GM23338 (cell line): Measurements from ENCODE around the gene TFEB.

Experiments
- EZH2 ChIP-seq: fragments of 200-600 bp; sonication (generic); IDR thresholded peaks from one replicate; pipeline ENCODE4 v1.8.0; 2017; ENCODE audit warnings: antibody characterized with exemption, mild to moderate bottlenecking, low read depth; ENCODE audit not compliant: unreplicated experiment
- NANOG ChIP-seq: IDR thresholded peaks from 2 replicates; pipeline ENCODE4 v1.6.1; 2016; ENCODE audit warnings: antibody characterized with exemption, borderline replicate concordance
- POLR2AphosphoS5 ChIP-seq: IDR thresholded peaks from 2 replicates; pipeline ENCODE4 v1.6.1; 2016; ENCODE audit warnings: antibody characterized with exemption, low read depth
- TF ChIP-seq, protein P1 (sequence below), 2 experiments: fragments of 200-600 bp in 1 of 2; sonication (generic) in 1 of 2; conservative IDR thresholded peaks; 2 replicates each; pipeline versions ENCODE4 v1.5.1 to v1.6.1; 2016 to 2017; ENCODE audit warnings: antibody characterized with exemption in 2 of 2, low read depth in 2 of 2, mild to moderate bottlenecking in 2 of 2, moderate library complexity in 1 of 2
- TF ChIP-seq, protein P2 (sequence below): IDR thresholded peaks from 2 replicates; pipeline ENCODE4 v1.6.1; 2016; ENCODE audit warnings: antibody characterized with exemption

DNA sequence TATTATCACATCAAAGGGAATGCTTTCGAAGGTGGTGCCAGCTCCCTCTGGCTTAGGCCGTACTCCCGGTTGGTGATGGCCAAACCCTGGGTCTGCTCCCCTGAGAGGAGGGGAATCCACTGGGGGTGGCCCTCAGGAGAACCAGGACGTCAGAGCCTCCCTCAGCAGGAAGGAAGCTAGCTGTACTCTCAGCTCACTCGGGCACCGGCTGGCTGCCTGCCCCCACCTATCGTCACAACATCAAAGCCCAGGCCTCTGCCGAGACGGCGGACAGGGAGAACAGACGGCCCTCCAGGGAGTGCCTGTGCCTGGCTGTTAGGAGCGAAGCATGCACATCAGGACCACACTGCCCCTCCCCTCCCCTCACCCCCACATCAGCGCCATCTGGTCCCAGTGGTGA lies 20.9 kb upstream of the TFEB start:
- TF ChIP-seq, protein P1, sequence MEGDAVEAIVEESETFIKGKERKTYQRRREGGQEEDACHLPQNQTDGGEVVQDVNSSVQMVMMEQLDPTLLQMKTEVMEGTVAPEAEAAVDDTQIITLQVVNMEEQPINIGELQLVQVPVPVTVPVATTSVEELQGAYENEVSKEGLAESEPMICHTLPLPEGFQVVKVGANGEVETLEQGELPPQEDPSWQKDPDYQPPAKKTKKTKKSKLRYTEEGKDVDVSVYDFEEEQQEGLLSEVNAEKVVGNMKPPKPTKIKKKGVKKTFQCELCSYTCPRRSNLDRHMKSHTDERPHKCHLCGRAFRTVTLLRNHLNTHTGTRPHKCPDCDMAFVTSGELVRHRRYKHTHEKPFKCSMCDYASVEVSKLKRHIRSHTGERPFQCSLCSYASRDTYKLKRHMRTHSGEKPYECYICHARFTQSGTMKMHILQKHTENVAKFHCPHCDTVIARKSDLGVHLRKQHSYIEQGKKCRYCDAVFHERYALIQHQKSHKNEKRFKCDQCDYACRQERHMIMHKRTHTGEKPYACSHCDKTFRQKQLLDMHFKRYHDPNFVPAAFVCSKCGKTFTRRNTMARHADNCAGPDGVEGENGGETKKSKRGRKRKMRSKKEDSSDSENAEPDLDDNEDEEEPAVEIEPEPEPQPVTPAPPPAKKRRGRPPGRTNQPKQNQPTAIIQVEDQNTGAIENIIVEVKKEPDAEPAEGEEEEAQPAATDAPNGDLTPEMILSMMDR (conservative IDR thresholded peaks at IDR 0.05; ENCODE audit: low read depth in 2 of 2), result no peak
- TF ChIP-seq POLR2AphosphoS5 (no peak), NANOG (no peak), EZH2 (no peak)
- TF ChIP-seq, protein P2, sequence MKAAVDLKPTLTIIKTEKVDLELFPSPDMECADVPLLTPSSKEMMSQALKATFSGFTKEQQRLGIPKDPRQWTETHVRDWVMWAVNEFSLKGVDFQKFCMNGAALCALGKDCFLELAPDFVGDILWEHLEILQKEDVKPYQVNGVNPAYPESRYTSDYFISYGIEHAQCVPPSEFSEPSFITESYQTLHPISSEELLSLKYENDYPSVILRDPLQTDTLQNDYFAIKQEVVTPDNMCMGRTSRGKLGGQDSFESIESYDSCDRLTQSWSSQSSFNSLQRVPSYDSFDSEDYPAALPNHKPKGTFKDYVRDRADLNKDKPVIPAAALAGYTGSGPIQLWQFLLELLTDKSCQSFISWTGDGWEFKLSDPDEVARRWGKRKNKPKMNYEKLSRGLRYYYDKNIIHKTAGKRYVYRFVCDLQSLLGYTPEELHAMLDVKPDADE, result no peak
